GM21825 (cell line): Measurements from ENCODE around the gene SELENOP.

Experiments
- ATAC-seq: cut with Tn5 transposase; IDR thresholded peaks from one replicate; pipeline ENCODE4 v1.9.1; 2021; ENCODE audit warnings: mild to moderate bottlenecking, moderate library complexity; ENCODE audit not compliant: unreplicated experiment

Gene SELENOP

GRCh38 chr5:42750507-42750906 is 61.2 kb downstream of the SELENOP start:
- no peak for ATAC-seq
